Measurements from ENCODE around the gene ZFY. TPM values are rescaled to one million over a fixed set of nuclear protein-coding genes. Genes with fewer than 3 reads are reported as not detected.
A peak's percentile ranks its signal among the peaks of the same experiment; 100 is the strongest.

Gene ZFY
- total RNA-seq, 2 experiments from 2014 or later, result 10.7 to 16.5 TPM

DNA sequence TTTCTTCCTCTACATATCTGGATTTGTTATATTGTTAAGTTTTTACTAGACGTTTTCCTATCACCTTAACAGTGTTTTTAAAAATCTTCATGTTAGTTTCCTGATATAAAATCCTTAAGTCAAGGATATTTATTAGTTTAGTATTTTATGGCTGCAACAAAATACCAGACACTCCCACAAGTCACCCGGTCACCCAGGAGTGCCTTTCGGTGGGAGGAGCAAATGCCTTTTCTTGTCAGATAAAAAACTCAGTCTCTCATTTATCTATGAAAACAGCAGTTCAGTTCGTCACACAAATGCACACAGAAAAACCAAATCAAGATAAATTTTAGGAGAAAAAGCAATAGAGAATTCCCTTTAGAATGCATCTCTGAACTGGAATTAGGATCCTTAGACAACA is 77.0 kb downstream of the ZFY start:
- Histone ChIP-seq H2AFZ (ENCODE audit: low read length) (no peak overlapping the region), H3K4me2 (ENCODE audit: low read length) (no peak overlapping the region), H3K36me3 (ENCODE audit: insufficient read depth, low read length) (no peaks in the 10 kb centered on the region), H3K27ac (ENCODE audit: low read depth, low read length, poor library complexity, severe bottlenecking) (no peak overlapping the region), H3K9me3 (ENCODE audit: low read length) (no peaks in the 10 kb centered on the region), H3K4me3 (ENCODE audit: low read depth, low read length, poor library complexity, severe bottlenecking) (no peak overlapping the region), H4K20me1 (ENCODE audit: insufficient read depth, low read length) (no peaks in the 10 kb centered on the region), H3K9me2 (ENCODE audit: insufficient read depth, low read length) (no peaks in the 10 kb centered on the region), H3K79me2 (ENCODE audit: insufficient read depth, low read depth, low read length) (no peaks in the 10 kb centered on the region), H3K4me1 (ENCODE audit: insufficient read depth, low read length, poor library complexity, severe bottlenecking) (peaks cover 13% of the 10 kb centered on the region)
- no TSS peak for BruUV-seq (replicated peaks)
- DNase-seq (ENCODE audit: low spot score), result no peak
- POLR2A ChIA-PET, result interaction anchor here (2.0 kb wide), 1 partner anchor 9 kb away, joined by 6 read pairs; no protein-coding TSS in a partner anchor
- intact Hi-C loops (cut with micrococcal nuclease; ENCODE audit: unreplicated experiment), result no loop called here
- TF ChIP-seq, protein P1, sequence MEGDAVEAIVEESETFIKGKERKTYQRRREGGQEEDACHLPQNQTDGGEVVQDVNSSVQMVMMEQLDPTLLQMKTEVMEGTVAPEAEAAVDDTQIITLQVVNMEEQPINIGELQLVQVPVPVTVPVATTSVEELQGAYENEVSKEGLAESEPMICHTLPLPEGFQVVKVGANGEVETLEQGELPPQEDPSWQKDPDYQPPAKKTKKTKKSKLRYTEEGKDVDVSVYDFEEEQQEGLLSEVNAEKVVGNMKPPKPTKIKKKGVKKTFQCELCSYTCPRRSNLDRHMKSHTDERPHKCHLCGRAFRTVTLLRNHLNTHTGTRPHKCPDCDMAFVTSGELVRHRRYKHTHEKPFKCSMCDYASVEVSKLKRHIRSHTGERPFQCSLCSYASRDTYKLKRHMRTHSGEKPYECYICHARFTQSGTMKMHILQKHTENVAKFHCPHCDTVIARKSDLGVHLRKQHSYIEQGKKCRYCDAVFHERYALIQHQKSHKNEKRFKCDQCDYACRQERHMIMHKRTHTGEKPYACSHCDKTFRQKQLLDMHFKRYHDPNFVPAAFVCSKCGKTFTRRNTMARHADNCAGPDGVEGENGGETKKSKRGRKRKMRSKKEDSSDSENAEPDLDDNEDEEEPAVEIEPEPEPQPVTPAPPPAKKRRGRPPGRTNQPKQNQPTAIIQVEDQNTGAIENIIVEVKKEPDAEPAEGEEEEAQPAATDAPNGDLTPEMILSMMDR (conservative IDR thresholded peaks at IDR 0.05; ENCODE audit: low read length), result no peak
- no peak for TF ChIP-seq EZH2phosphoT487 (IDR thresholded peaks at IDR 0.05; ENCODE audit: borderline replicate concordance, low read depth, low read length)
- CTCF ChIA-PET (ENCODE audit: unreplicated experiment), result no interaction called here

DNA sequence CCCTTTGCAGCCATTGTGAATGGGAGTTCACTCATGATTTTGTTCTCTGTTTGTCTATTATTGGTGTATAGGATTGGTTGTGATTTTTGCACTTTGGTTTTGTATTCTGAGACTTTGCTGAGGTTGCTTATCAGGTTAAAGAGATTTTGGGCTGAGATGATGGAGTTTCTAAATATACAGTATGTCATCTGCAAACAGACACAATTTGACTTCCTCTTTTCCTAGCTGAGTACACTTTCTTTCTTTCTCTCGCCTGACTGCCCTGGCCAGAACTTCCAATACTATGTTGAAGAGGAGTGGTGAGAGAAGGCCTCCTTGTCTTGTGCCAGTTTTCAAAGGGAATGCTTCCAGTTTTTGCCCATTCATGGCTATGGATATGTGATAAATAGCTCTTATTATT is 81.4 kb downstream of the ZFY start:
- TF ChIP-seq, protein P1 (conservative IDR thresholded peaks at IDR 0.05; ENCODE audit: low read length), result no peak
- TF ChIP-seq EZH2phosphoT487 (IDR thresholded peaks at IDR 0.05; ENCODE audit: borderline replicate concordance, low read depth, low read length), result no peak
- Histone ChIP-seq H3K79me2 (ENCODE audit: insufficient read depth, low read depth, low read length) (no peaks in the 10 kb centered on the region), H3K27ac (ENCODE audit: low read depth, low read length, poor library complexity, severe bottlenecking) (peak overlapping the region; percentile 7), H3K4me1 (ENCODE audit: insufficient read depth, low read length, poor library complexity, severe bottlenecking) (peaks cover 51% of the 10 kb centered on the region), H3K4me3 (ENCODE audit: low read depth, low read length, poor library complexity, severe bottlenecking) (peak overlapping the region; percentile 16), H3K36me3 (ENCODE audit: insufficient read depth, low read length) (no peaks in the 10 kb centered on the region), H4K20me1 (ENCODE audit: insufficient read depth, low read length) (no peaks in the 10 kb centered on the region), H3K9me3 (ENCODE audit: low read length) (no peaks in the 10 kb centered on the region), H2AFZ (ENCODE audit: low read length) (no peak overlapping the region), H3K9me2 (ENCODE audit: insufficient read depth, low read length) (no peaks in the 10 kb centered on the region), H3K4me2 (ENCODE audit: low read length) (peak overlapping the region; percentile 55)
- ChIA-PET POLR2A (interaction anchor here (0.8 to 3.7 kb wide), 4 partner anchors 9 to 24 kb away, joined by 3 to 26 read pairs (median 4); no protein-coding TSS in a partner anchor), CTCF (ENCODE audit: unreplicated experiment) (no interaction called here)
- DNase-seq (ENCODE audit: low spot score), result peak; percentile 42
- intact Hi-C loops (cut with micrococcal nuclease; ENCODE audit: unreplicated experiment), result no loop called here
- BruUV-seq (replicated peaks), result no TSS peak

DNA sequence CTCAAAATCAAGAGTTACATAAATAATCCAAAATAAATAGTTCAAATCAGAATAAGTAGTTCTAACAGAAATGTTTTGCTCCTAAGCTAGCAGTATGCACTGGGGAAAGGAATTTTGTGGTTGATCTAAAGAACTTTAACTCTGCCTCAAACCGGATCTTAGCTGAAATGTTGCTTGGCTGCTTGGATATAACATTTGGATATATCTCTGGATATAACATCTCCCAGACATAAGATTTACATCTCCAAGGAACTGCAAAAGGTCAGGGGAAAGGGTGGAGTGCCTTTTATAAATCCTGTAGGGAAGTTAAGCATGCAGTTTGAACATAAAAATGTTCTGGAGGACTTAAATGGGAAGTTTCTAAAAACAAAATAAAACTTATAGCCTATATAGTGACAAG is 83.4 kb downstream of the ZFY start:
- POLR2A ChIA-PET, result interaction anchor here (3.7 kb wide), 1 partner anchor 14 kb away, joined by 26 read pairs; no protein-coding TSS in a partner anchor
- Histone ChIP-seq H3K9me2 (ENCODE audit: insufficient read depth, low read length) (no peaks in the 10 kb centered on the region), H3K4me1 (ENCODE audit: insufficient read depth, low read length, poor library complexity, severe bottlenecking) (peaks cover 66% of the 10 kb centered on the region), H3K79me2 (ENCODE audit: insufficient read depth, low read depth, low read length) (no peaks in the 10 kb centered on the region), H2AFZ (ENCODE audit: low read length) (peak overlapping the region; percentile 35; the same call in 1 of the 2 replicates), H4K20me1 (ENCODE audit: insufficient read depth, low read length) (no peaks in the 10 kb centered on the region), H3K9me3 (ENCODE audit: low read length) (no peaks in the 10 kb centered on the region), H3K27ac (ENCODE audit: low read depth, low read length, poor library complexity, severe bottlenecking) (no peak overlapping the region), H3K4me2 (ENCODE audit: low read length) (peak overlapping the region; percentile 32; the same call in 1 of the 2 replicates), H3K36me3 (ENCODE audit: insufficient read depth, low read length) (no peaks in the 10 kb centered on the region), H3K4me3 (ENCODE audit: low read depth, low read length, poor library complexity, severe bottlenecking) (no peak overlapping the region)
- DNase-seq (ENCODE audit: low spot score), result no peak
- no peak for TF ChIP-seq EZH2phosphoT487 (IDR thresholded peaks at IDR 0.05; ENCODE audit: borderline replicate concordance, low read depth, low read length)
- TF ChIP-seq, protein P1 (conservative IDR thresholded peaks at IDR 0.05; ENCODE audit: low read length), result no peak
- intact Hi-C loops (cut with micrococcal nuclease; ENCODE audit: unreplicated experiment), result no loop called here
- CTCF ChIA-PET (ENCODE audit: unreplicated experiment), result no interaction called here
- no TSS peak for BruUV-seq (replicated peaks)

All from OCI-LY7 (cell line).